GM19438 (cell line): Measurements from ENCODE around the gene ZNF689.

Source experiments
- ATAC-seq: cut with Tn5 transposase; IDR thresholded peaks from one replicate; pipeline ENCODE4 v1.9.1; 2021; ENCODE audit warnings: low read depth; ENCODE audit not compliant: unreplicated experiment

The ZNF689 gene

DNA sequence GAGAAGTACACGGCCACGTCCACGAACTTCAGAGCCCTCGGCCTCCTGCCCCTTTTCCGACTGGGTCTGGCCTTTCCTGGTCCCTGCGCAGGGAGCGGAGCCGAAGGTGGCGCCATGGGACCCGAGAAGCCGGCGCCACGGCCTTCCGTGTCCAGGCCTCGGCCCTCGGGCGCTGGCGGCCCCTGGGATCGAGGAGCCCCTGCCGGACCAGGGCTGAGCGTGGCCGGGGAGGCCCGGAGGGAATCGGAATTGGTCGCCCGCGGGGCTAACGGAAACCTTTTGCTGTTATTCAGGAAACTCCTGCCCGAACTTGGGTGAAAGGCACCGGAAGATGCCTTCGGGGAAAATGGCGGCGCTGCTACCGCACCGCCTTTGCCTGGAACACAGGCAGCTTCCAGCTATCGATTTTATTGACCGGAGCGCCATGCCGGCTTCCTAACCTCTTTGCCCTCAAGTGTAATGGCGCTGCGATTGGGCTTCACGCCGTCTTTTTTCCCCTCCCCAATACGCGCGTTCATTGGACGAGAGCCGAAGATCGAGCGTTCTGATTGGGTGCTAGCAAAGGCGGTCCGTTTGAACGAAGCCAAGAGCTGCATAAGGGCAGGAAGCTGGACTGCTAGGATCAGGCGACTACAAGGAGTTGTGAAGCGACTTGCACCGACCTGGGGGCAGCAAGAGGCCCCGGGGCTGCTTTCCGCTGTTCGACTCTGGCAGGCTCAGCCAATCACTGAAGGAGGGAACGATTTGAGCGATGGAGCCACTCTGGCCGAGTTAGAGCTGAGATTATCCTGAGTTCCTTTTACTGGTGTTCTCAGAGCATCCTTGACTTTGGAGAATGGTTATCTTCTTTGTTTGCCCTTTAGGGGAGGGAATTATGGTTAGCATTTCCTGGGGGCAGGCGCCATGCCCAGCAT, at the start of gene ZNF689:
TSS of gene ZNF689 (minus strand) at position 464 of the 914 bp plus-strand sequence. CDS start at position 116, 348 bp downstream.
- peak; percentile 94 for ATAC-seq

DNA sequence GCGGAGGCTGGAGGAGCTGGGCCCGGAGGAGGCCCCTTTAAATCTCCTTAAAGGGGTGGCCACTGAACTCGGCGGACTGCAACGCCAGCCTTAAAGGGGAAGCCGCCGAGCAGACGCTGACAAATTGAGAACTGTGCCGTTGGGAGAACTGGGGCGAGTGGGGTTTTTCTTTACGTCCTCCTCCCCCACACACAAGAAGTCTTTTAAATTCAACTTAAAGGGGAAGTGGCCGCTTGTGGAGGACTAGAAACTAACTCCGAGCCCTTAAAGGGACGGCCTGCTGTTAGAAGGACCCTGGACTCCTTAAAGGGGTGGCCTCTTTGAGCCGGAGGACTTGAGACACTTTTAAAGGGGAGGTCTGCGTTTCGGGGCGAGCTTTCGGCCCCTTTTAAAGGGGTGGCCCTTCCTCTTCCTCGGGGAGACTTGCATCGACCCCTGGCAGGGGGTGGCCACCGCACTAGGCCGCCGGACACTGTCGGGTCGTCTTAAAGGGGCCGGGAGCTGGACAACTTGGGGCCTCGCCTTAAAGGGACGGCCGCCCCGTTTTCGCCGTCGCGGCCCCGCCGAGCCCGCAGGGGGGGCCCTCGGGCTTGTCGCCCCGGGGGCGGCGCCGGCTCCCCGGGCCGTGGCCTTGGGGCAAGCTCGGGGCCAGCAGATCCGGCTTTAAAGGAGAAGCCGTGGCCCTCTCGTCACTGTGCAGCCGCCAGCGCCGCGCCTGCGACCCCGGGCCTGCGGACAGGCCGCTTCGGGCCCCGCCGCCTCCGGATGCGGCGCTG, 48.7 kb upstream of the ZNF689 start:
- peak; percentile 27 for ATAC-seq

DNA sequence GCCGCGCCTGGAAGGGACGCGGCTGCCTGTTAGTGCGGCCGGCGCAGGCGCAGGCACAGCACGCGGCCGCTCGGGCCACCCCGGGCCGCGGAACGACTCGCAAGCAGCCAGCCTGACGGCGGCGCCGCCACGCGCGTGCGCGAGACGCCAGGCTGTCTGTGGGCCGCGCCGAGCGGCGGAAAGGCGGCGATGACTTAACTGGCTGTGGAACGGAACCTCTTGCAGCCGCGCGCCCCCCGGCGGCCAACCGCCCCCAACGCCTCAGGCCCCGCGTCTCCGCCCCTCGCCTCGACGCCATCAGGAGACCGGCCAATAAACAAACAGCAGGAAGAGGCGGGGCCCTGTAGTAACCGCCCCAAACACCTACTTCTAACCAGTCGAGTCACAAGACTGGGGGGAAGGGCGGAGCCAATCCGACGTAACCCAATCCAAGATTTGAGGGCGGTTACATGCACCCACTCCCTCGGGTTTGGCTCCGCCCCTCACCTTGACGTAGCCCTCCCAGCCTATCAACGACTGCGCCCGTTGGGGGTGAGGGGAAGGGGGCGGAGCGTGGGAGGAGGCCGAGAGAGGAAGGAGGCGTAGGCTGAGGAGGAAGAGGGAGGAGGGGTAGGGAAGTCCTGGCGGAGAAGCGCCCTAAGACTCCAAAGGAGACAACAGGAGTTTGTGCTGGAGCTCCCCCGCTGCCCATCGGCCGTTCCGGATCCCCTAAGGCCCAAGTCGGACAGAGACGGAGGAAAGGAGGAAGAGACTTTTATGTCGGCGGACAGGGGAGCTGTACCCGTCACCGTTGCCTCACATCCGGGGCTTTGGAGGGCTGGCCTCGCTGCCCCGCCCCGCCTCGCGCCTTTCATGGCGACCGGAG, 47.9 kb upstream of the ZNF689 start, which contains the start of gene FBRS:
TSS of gene FBRS (plus strand) at position 566 of the 865 bp plus-strand sequence. CDS start 1,088 bp downstream, outside the sequence.
- peak; percentile 68 for ATAC-seq

DNA sequence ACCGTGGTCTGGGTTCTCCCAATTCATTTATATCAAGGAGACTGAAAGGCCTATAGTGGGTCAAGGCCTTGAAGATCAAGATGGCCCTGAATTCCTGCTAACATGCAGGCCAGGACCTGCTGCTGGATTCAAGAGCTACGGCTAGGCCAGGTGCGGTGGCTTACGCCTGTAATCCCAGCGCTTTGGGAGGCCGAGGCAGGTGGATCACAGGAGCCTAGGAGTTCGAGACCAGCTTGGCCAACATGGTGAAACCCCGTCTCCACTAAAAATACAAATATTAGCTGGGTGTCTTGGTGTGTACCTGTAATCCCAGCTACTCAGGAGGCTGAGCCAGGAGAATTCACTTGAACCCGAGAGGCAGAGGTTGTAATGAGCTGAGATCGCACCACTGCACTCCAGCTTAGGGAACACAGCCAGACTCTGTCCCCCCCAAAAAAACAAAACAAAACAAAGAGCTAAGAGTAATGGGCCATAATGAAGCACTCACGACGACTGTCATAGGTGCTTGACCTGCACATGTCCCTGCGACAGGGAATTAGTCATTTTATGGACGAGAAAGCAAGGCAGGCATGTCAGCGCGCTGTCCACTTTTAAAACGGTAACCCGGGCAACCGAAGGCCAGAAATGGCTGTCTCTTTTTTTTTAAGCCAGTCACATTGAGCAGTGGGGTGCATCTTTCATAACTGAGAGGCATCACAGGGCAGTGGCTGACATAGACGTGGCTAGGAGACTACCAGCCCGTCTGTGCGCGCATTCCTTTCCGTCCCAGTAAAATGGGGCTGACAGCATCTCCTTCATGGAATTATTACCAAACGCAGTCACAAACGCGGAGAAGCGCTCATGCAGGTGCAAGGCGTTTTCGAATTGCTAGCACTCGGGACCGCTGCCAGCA, 47.0 kb upstream of the ZNF689 start:
- no peak for ATAC-seq

DNA sequence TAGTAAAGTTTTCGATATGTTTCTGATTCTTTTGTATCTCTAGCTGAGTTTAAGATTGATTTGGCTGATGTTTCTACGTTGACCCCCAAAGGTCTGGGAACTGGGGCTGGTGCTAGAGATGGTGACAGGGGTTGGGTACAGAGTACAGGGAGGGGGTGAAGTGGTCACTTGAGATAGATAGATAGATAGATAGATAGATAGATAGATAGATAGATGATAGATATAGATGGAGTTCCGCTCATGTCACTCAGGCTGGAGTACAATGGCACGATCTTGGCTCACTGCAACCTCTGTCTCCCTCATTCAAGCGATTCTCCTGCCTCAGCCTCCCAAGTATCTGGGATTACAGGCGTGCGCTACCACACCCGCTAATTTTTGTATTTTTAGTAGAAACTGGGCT, 46.2 kb upstream of the ZNF689 start:
- ATAC-seq: no peak

DNA sequence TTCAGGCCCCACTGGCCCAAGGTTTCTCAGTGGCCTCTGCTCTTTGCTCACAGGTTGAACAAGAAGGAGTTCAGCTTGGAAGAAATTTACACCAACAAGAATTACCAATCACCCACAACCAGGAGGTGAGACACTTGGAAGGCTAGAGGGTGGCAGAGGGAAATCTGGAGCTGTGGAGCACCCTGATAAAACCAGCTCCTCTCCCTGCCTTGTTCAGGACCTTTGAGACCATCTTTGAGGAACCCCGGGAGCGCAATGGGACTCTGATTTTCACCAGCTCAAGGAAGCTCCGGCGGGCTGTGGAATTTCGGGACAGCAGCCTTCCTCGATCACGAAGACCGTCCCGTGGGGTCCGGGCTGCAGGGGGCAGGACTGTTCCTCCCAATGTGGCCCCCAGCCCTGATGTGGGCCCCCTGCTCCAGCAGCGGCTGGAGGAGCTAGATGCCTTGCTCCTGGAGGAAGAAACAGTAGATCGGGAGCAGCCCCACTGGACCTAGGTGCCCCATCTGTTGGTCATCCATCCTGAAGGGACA, 45.7 kb upstream of the ZNF689 start:
- no peak for ATAC-seq

DNA sequence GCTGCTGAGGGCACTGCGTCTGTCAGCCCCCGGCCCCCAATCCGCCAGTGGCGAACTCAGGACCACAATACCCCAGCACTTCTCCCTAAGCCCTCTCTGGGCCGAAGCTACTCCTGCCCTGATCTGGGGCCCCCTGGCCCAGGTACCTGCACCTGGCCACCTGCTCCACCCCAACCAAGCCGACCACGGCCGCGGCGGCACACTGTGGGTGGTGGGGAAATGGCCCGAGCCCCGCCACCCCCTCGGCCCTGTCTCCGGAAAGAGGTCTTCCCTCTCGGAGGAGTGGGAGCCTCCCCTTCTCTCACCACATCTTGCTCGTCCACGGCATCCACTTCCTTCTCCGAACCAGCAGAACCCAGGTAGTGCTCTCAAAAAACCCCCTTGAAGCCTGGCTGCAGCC, 44.7 kb upstream of the ZNF689 start:
- no peak for ATAC-seq

DNA sequence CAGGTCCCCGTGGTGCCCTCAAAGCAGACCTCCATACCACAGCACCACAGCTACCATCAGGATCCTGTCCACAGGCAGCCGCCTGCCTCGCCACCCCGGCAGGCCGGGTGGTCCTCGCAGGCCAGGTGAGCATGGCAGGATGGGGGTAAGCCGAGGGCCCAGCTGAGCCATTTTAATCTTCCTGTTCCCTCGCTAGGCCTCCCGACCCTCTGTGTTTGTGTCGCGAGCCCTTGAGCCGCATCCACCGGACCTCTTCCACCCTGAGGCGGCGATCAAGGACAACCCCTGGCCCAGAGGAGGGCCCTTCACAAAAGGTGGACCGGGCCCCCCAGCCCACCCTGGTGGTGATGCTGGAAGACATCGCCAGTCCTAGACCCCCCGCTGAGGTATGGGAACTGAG, 42.5 kb upstream of the ZNF689 start:
- no peak for ATAC-seq

DNA sequence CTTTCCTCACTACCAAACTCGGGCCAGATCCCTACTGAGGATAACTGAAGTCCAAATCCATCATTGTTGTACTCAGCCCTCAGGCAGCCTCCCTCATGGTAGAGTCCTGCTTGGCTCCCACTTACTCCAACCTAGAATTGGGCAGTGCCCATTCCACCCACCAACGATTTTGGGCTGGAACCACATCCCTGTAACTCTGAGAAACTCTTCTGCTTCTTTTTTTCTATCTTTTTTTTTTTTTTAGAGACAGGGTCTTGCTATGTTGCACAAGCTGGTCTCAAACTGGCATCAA, 41.8 kb upstream of the ZNF689 start:
- ATAC-seq: no peak

DNA sequence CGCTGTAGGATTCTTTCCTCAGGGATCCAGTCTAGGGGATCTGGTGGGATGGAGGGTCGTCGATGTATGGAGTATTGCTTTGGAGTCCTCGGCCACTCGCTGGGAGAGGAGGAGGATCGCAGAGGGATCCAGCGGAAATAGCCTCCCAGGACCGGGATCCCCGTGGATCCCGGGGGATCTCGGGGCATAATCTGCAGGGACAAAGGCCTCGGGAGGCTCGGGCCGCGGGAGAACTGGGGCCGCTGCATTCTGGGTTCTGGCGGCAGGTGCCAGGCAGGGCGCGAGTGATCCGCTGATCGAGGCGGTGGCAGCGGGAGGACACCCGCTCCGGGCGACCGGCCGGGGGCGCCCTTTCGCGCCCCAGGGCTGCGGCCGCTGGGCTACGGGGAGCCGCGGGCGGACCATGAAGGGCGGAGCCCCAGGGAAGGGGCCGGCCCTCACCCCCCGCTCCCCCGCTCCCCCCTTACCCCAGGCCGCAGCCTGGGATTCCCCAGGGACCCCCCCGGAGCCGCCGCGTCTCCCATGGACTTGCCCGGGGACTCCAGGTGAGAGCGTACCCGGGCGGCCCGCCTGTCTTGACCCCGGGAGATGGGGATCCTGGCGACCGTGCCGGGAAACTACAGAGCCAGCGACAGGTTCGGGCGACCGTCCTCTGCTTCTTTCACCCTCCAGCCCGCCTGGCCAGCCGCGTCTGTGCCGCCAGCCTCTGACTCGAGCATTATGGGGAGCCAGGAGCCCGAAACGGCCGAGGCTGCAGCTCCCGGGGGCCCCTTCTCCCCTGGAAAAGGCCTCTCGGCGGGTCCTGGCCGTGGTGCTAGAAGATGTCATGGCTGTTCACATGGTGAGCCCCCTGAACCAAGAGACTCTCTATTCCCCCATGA, 41.2 kb upstream of the ZNF689 start:
- peak; percentile 52 for ATAC-seq

DNA sequence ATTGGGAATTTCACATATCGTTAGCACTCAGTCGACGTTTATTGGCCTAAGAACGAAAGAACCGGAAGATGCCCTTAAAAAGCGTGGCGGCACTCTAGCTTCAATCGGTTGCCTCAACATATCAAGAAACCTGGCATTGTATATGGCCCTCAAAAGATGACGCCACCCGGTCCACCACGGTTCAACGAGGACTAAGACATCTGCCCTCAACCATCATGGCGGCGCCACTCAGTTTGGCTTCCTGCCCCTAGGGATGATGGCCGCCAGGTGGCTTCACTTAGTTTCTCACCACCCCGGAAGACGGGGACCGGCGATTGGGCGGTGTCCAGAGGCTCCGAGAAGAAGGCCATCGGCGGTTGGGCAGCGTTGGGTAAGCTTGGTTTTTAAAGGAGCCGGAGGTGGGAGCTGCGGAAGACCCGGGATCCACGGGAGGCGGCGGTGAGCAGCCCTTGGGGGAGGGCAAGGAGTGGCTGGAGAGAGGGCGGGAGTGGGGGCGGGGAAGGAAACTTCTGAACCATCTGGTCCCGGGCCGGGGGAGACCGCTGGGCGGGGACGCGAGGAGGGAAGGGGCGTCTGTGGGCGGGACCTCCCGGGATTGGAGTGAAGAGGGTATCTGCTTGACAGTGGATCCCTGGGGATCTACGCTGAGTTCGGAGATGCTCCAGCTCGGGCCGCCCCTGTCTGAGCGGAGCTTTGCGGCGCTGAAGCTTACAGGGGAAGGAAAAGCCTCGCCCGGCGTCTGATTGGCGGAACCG, 40.4 kb upstream of the ZNF689 start, which contains the start of gene PRR14:
TSS of gene PRR14 (plus strand) at position 592 of the 755 bp plus-strand sequence. CDS start 686 bp downstream, outside the sequence.
- peak; percentile 68 for ATAC-seq

DNA sequence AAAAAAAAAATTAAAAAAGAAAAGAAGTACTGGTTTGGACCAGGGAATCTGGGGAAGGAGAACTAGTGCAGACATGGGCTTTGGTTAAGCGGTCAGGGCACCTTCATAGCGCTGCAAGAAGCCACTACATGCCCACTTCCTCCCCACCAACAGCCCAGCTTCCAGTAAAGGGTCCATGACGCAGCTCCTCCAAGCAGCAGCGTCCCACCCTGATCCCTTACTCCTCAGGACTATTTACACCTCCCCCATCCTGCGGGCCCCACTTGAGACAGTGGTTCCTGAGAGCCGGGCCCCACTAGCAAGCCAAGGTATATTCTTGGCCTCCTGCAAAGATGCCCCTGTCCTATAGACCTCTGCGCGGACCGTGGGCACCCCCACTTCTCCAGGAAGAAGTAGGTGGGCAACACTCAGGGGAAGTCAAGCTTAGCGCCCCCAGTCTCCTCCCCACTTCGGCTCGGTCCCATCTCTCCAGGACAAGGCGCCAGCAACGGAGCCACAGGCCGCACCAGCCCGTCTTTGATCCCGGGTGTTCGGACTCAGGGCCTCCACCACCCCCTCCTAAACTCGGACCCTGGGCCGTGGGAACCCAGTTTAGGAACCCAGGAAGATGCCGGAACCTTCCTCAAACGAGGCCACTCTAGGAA, 39.7 kb upstream of the ZNF689 start:
- no peak for ATAC-seq

DNA sequence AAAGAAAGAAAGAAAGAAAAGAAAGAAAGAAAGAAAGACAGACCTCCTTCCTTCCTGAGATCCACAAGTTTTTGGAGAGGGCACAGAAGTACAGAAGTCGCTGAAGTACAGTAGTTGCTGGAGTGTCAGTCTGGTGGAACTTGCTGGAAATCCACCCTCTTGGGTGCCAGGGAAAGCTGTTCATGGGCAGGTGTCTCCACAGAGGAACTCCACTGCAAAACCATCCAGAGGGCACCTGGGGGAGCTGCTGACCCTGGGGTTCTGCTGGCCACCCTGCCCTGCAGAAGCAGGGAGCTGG, 37.0 kb upstream of the ZNF689 start:
- no peak for ATAC-seq

DNA sequence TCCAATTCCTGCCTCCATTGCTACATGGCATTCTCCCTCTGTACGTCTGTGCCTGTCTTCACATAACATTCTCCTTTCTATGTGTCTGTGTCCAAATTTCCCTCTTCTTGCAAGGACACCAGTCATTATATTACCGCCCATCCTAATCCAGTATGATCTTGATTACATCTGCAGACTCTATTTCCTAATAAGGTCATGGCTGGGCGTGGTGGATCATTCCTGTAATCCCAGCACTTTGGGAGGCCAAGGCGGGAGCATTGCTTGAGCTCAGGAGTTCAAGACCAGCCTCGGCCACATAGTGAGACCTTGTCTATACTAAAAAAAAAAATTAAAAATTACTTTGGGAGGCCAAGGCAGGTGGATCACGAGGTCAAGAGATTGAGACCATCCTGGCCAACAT, 35.5 kb upstream of the ZNF689 start:
- ATAC-seq: no peak

DNA sequence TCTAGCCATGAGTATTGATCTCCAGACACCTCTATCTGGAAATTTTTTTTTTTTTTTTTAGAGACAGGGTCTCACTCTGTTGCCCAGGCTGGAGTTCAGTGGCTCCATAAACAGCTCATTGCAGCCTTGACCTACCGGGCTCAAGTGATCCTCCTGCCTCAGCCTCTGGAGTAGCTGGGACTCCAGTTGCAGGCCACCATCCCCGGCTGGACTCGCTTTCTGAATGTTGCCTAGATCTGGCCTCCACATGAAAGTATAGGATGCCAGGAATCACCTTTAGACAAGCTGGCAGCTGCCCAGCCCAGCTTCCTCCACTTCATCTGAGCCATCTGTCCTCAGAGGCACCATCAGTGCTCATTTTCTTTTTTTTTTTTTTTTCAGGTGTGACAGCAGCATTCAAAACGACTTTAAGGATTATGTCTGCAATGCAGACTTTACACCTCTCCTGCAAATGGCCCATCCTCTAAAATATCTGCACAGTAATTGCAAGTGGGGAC, 34.2 kb upstream of the ZNF689 start:
- no peak for ATAC-seq

DNA sequence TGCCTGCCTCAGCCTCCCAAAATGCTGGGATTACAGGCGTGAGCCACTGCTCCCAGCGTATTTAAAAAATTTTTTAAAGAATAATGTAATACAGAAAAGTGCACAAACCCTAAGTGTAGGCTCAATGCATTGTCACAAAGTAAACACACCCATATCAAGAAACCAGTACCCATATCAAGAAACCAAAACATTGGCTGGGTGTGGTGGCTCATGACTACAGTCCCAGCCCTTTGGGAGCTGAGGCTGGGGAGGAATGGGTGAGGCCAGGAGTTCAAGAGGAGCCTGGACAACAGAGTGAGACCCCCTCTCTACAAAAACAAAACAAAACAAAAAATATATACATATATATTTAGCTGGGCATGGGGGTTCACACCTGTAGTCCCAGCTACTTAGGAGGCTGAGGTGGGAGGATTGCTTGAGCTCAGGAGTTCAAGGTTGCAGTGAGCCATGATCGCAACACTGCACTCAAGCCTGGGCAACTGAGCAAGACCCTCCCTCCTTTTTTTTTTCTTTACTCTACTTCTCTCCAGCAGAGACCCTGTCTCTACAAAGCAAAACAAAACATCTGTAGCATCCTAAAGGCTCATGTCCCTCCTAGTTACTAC, 31.3 kb upstream of the ZNF689 start:
- ATAC-seq: no peak

DNA sequence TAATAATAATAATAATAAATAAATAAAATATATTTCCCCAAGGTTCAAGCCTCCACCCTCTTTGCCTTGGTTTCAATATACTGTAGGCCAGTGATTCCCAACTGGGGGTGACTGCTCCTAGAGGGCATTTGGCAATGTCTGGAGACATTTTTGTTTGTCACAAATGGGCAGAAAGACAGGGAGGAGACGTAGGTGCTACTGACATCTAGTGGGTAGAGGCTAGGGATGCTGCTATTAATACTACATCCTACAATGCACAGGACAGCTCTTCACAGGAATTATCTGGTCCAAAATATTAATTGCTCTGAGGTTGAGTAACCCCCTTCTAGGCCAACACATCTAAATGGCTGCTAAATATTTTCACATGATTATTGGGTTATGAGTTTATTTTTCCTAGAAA, 27.8 kb upstream of the ZNF689 start:
- ATAC-seq: no peak
